Right lobe of liver (tissue), 4 donors: ENCODE data around the gene GUCD1.

Experiments used
- POLR2A ChIP-seq: fragments of 450-650 bp; IDR thresholded peaks from one replicate; pipeline ENCODE4 v1.6.1; 2017; ENCODE audit warnings: antibody characterized with exemption, mild to moderate bottlenecking
- TF ChIP-seq, protein P1 (sequence below), 4 donors: fragments of 200-600 bp in 3 of 4; fragments of 450-650 bp in 1 of 4; IDR thresholded peaks; one replicate each; pipeline versions ENCODE4 v1.5.1 to v1.8.0; 2016 to 2022; ENCODE audit warnings: antibody characterized with exemption in 4 of 4, mild to moderate bottlenecking in 2 of 4
- donor health status: DM: no; HTN: no; CAD: no.
- donor health status: DM: no; HTN: no; CAD: no.
- donor health status: DM: no; HTN: yes; CAD: no.

GRCh38 chr22:24583221-24584165, 28.6 kb upstream of the GUCD1 start:
- TF ChIP-seq POLR2A = no peak
- TF ChIP-seq, protein P1, sequence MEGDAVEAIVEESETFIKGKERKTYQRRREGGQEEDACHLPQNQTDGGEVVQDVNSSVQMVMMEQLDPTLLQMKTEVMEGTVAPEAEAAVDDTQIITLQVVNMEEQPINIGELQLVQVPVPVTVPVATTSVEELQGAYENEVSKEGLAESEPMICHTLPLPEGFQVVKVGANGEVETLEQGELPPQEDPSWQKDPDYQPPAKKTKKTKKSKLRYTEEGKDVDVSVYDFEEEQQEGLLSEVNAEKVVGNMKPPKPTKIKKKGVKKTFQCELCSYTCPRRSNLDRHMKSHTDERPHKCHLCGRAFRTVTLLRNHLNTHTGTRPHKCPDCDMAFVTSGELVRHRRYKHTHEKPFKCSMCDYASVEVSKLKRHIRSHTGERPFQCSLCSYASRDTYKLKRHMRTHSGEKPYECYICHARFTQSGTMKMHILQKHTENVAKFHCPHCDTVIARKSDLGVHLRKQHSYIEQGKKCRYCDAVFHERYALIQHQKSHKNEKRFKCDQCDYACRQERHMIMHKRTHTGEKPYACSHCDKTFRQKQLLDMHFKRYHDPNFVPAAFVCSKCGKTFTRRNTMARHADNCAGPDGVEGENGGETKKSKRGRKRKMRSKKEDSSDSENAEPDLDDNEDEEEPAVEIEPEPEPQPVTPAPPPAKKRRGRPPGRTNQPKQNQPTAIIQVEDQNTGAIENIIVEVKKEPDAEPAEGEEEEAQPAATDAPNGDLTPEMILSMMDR (IDR thresholded peaks at IDR 0.05) = no peak
